HepG2 (cell line): ENCODE results near the gene MYO7A.

ENCODE experiments used
- CENPT ChIP-seq: sonication (generic); formaldehyde crosslinking; IDR thresholded peaks from 2 replicates; pipeline ENCODE4 v1.8.0; 2022; ENCODE audit warnings: low read depth, mild to moderate bottlenecking, moderate library complexity, missing genetic modification reagents
- MAFG ChIP-seq: sonication (generic); formaldehyde crosslinking; IDR thresholded peaks from 2 replicates; pipeline ENCODE4 v1.5.1; 2020; ENCODE audit warnings: mild to moderate bottlenecking, missing genetic modification reagents
- POGZ ChIP-seq: sonication (generic); formaldehyde crosslinking; IDR thresholded peaks from 2 replicates; pipeline ENCODE4 v1.4.0; 2020; ENCODE audit warnings: mild to moderate bottlenecking, missing genetic modification reagents
- POLR2A ChIP-seq, 2 experiments: IDR thresholded peaks; 2 replicates each; pipeline ENCODE4 v1.6.1; 2011; ENCODE audit warnings: low read depth in 2 of 2, low read length in 2 of 2, mild to moderate bottlenecking in 1 of 2, moderate library complexity in 1 of 2; ENCODE audit not compliant: insufficient read depth in 1 of 2
- ZNF282 ChIP-seq: fragments of 450-650 bp; IDR thresholded peaks from 2 replicates; pipeline ENCODE4 v1.6.1; 2018; ENCODE audit not compliant: partially characterized antibody
- ZNF451 ChIP-seq: sonication (generic); formaldehyde crosslinking; IDR thresholded peaks from 2 replicates; pipeline ENCODE4 v1.5.0; 2020; ENCODE audit warnings: mild to moderate bottlenecking, missing genetic modification reagents
- TF ChIP-seq, protein P1 (sequence below): sonication (generic); formaldehyde crosslinking; IDR thresholded peaks from 2 replicates; pipeline ENCODE4 v1.5.0; 2020; ENCODE audit warnings: mild to moderate bottlenecking, missing genetic modification reagents, moderate library complexity
- TF ChIP-seq, protein P2 (sequence below): sonication (generic); formaldehyde crosslinking; IDR thresholded peaks from 2 replicates; pipeline ENCODE4 v1.4.0; 2020; ENCODE audit warnings: missing genetic modification reagents
- TF ChIP-seq, protein P3 (sequence below): sonication (generic); formaldehyde crosslinking; IDR thresholded peaks from 2 replicates; pipeline ENCODE4 v1.8.1; 2023; ENCODE audit warnings: mild to moderate bottlenecking, missing genetic modification reagents, borderline replicate concordance
- TF ChIP-seq, protein P4 (sequence below): IDR thresholded peaks from 2 replicates; pipeline ENCODE4 v1.6.1; 2012; ENCODE audit warnings: low read length, improper control_type of control experiment
- TF ChIP-seq, protein P5 (sequence below): IDR thresholded peaks from 2 replicates; pipeline ENCODE4 v1.6.1; 2018; ENCODE audit warnings: missing genetic modification reagents

DNA sequence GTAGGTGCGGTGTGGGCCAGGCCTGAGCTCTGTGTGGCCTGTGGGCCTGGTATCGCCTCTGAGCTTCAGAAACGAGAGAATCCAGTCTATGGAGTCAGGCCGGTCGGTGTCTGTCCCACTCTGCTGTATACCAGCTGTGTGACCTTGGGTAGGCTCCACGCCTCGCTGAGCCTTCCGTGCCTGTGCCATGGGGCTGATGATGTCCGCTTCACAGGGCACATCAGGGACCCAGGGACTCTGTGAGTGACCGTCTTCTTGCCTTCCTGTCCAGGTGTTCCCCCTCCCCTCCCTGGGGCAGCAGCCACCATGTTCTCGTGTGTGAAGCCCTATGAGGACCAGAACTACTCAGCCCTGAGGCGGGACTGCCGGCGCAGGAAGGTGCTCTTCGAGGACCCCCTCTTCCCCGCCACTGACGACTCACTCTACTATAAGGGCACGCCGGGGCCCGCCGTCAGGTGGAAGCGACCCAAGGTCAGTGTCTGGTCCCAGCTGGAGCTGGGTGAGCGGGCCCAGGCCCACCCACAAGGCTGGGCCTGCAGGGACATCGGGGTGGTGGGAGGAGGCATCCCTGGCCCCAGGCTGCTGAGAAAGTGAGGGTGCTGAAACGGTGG, 43.4 kb upstream of the MYO7A start:
- TF ChIP-seq POLR2A (IDR thresholded peaks at IDR 0.05; ENCODE audit: insufficient read depth in 1 of 2, low read depth in 2 of 2, low read length in 2 of 2) (no peak), POGZ (CRISPR knock-in tag) (no peak), MAFG (CRISPR knock-in tag) (no peak), ZNF451 (no peak), ZNF282 (no peak), CENPT (CRISPR knock-in tag) (no peak)
- TF ChIP-seq, protein P1, sequence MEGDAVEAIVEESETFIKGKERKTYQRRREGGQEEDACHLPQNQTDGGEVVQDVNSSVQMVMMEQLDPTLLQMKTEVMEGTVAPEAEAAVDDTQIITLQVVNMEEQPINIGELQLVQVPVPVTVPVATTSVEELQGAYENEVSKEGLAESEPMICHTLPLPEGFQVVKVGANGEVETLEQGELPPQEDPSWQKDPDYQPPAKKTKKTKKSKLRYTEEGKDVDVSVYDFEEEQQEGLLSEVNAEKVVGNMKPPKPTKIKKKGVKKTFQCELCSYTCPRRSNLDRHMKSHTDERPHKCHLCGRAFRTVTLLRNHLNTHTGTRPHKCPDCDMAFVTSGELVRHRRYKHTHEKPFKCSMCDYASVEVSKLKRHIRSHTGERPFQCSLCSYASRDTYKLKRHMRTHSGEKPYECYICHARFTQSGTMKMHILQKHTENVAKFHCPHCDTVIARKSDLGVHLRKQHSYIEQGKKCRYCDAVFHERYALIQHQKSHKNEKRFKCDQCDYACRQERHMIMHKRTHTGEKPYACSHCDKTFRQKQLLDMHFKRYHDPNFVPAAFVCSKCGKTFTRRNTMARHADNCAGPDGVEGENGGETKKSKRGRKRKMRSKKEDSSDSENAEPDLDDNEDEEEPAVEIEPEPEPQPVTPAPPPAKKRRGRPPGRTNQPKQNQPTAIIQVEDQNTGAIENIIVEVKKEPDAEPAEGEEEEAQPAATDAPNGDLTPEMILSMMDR: no peak
- TF ChIP-seq, protein P2, sequence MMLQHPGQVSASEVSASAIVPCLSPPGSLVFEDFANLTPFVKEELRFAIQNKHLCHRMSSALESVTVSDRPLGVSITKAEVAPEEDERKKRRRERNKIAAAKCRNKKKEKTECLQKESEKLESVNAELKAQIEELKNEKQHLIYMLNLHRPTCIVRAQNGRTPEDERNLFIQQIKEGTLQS (CRISPR knock-in tag): no peak
- TF ChIP-seq, protein P3, sequence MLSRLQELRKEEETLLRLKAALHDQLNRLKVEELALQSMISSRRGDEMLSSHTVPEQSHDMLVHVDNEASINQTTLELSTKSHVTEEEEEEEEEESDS (CRISPR knock-in tag): no peak
- TF ChIP-seq, protein P4, sequence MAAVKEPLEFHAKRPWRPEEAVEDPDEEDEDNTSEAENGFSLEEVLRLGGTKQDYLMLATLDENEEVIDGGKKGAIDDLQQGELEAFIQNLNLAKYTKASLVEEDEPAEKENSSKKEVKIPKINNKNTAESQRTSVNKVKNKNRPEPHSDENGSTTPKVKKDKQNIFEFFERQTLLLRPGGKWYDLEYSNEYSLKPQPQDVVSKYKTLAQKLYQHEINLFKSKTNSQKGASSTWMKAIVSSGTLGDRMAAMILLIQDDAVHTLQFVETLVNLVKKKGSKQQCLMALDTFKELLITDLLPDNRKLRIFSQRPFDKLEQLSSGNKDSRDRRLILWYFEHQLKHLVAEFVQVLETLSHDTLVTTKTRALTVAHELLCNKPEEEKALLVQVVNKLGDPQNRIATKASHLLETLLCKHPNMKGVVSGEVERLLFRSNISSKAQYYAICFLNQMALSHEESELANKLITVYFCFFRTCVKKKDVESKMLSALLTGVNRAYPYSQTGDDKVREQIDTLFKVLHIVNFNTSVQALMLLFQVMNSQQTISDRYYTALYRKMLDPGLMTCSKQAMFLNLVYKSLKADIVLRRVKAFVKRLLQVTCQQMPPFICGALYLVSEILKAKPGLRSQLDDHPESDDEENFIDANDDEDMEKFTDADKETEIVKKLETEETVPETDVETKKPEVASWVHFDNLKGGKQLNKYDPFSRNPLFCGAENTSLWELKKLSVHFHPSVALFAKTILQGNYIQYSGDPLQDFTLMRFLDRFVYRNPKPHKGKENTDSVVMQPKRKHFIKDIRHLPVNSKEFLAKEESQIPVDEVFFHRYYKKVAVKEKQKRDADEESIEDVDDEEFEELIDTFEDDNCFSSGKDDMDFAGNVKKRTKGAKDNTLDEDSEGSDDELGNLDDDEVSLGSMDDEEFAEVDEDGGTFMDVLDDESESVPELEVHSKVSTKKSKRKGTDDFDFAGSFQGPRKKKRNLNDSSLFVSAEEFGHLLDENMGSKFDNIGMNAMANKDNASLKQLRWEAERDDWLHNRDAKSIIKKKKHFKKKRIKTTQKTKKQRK: no peak
- TF ChIP-seq, protein P5, sequence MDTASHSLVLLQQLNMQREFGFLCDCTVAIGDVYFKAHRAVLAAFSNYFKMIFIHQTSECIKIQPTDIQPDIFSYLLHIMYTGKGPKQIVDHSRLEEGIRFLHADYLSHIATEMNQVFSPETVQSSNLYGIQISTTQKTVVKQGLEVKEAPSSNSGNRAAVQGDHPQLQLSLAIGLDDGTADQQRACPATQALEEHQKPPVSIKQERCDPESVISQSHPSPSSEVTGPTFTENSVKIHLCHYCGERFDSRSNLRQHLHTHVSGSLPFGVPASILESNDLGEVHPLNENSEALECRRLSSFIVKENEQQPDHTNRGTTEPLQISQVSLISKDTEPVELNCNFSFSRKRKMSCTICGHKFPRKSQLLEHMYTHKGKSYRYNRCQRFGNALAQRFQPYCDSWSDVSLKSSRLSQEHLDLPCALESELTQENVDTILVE (CRISPR knock-in tag): no peak
